ENCODE measurements around the gene NINJ2. TPM values are rescaled to one million over a fixed set of nuclear protein-coding genes. Genes with fewer than 3 reads are reported as not detected.

Gene NINJ2
- total RNA-seq, 2 donors from 2014 or later: 0.78 to 5.6 TPM

- Histone ChIP-seq H3K4me3 (no peak overlapping the region), H3K27ac (no peak overlapping the region), H3K36me3 (replicated peaks in 1 of 2; ENCODE audit: insufficient read depth in 1 of 2, low read depth in 2 of 2) (no peaks in the 10 kb centered on the region), H3K27me3 (no peaks in the 10 kb centered on the region), H3K9me3 (no peaks in the 10 kb centered on the region), H3K4me1 (no peaks in the 10 kb centered on the region)
- DNase-seq: no peak
- TF ChIP-seq CTCF (IDR thresholded peaks at IDR 0.05): no peak
- TF ChIP-seq POLR2A (IDR thresholded peaks at IDR 0.05): no peak
- 29 to 43% methylated on average over 3 of the region's 3 CpGs for WGBS, 2 donors
- no peak for ATAC-seq
- intact Hi-C loops (cut with DNase I): no loop called here
These were observed 22.1 kb upstream of the NINJ2 start for GRCh38 chr12:685388-685787.

GRCh38 chr12:684416-684815 is 21.2 kb upstream of the NINJ2 start:
- Histone ChIP-seq H3K9me3 (no peaks in the 10 kb centered on the region), H3K4me3 (no peak overlapping the region), H3K4me1 (no peaks in the 10 kb centered on the region), H3K36me3 (replicated peaks in 1 of 2; ENCODE audit: insufficient read depth in 1 of 2, low read depth in 2 of 2) (no peaks in the 10 kb centered on the region), H3K27me3 (no peaks in the 10 kb centered on the region), H3K27ac (no peak overlapping the region)
- 62 to 65% methylated on average over 4 of the region's 4 CpGs for WGBS, 2 donors
- DNase-seq: no peak
- TF ChIP-seq CTCF (IDR thresholded peaks at IDR 0.05) (no peak), POLR2A (IDR thresholded peaks at IDR 0.05) (no peak)
- ATAC-seq: no peak
- intact Hi-C loops (cut with DNase I): no loop called here

GRCh38 chr12:681568-682256 is 18.5 kb upstream of the NINJ2 start:
- Histone ChIP-seq H3K27ac (no peak overlapping the region), H3K9me3 (no peaks in the 10 kb centered on the region), H3K4me3 (no peak overlapping the region), H3K4me1 (no peaks in the 10 kb centered on the region), H3K36me3 (replicated peaks in 1 of 2; ENCODE audit: insufficient read depth in 1 of 2, low read depth in 2 of 2) (no peaks in the 10 kb centered on the region), H3K27me3 (no peaks in the 10 kb centered on the region)
- 83 to 88% methylated on average over 10 of the region's 10 CpGs for WGBS, 2 donors
- DNase-seq (no peak), ATAC-seq (no peak)
- intact Hi-C loops (cut with DNase I): no loop called here
- TF ChIP-seq CTCF (IDR thresholded peaks at IDR 0.05) (no peak), POLR2A (IDR thresholded peaks at IDR 0.05) (no peak)

GRCh38 chr12:678747-679712 is 15.8 kb upstream of the NINJ2 start:
- 80 to 81% methylated on average over 17 of the region's 17 CpGs for WGBS, 2 donors
- no peaks in the 10 kb centered on the region for H3K36me3 ChIP-seq (replicated peaks in 1 of 2; ENCODE audit: insufficient read depth in 1 of 2, low read depth in 2 of 2)

More at GRCh38 chr12:678747-679712, 15.8 kb upstream of the NINJ2 start:
- Histone ChIP-seq H3K4me1 (no peaks in the 10 kb centered on the region), H3K9me3 (no peaks in the 10 kb centered on the region), H3K4me3 (no peak overlapping the region), H3K27me3 (no peaks in the 10 kb centered on the region), H3K27ac (no peak overlapping the region)
- intact Hi-C loops (cut with DNase I): no loop called here
- ATAC-seq: no peak
- no peak for TF ChIP-seq POLR2A (IDR thresholded peaks at IDR 0.05)
- TF ChIP-seq CTCF (IDR thresholded peaks at IDR 0.05): no peak
- DNase-seq: no peak

Measured in body of pancreas (tissue), 4 donors.